GM19467 (cell line): Measurements from ENCODE around the gene TSSC4.

ENCODE experiments used
- ATAC-seq: cut with Tn5 transposase; IDR thresholded peaks from one replicate; pipeline ENCODE4 v1.9.1; 2021; ENCODE audit warnings: mild to moderate bottlenecking, moderate library complexity; ENCODE audit not compliant: unreplicated experiment

TSSC4 gene

GRCh38 chr11:2398664-2399355, 1.7 kb upstream of the TSSC4 start:
- no peak for ATAC-seq

GRCh38 chr11:2399488-2400068, 972 bp upstream of the TSSC4 start:
- ATAC-seq = no peak

- ATAC-seq = no peak
These were observed 349 bp downstream of the TSSC4 start for GRCh38 chr11:2400762-2401435.

- no peak for ATAC-seq
These were observed 960 bp downstream of the TSSC4 start for GRCh38 chr11:2401436-2401984.

GRCh38 chr11:2402106-2402505, 1.6 kb downstream of the TSSC4 start:
- no peak for ATAC-seq

- ATAC-seq = no peak
These were observed 2.5 kb downstream of the TSSC4 start for GRCh38 chr11:2402890-2403645.

- ATAC-seq = no peak
These were observed 4.2 kb downstream of the TSSC4 start for GRCh38 chr11:2404735-2405196.

- ATAC-seq = no peak
These were observed 5.9 kb downstream of the TSSC4 start for GRCh38 chr11:2406451-2406850.

- no peak for ATAC-seq
These were observed 6.4 kb downstream of the TSSC4 start for GRCh38 chr11:2406878-2407410.

GRCh38 chr11:2408671-2409070, 8.1 kb downstream of the TSSC4 start:
- no peak for ATAC-seq

GRCh38 chr11:2409126-2409525, 8.6 kb downstream of the TSSC4 start:
- ATAC-seq = no peak

GRCh38 chr11:2409611-2410468, 9.3 kb downstream of the TSSC4 start:
- no peak for ATAC-seq

GRCh38 chr11:2410616-2411015, 10.1 kb downstream of the TSSC4 start:
- no peak for ATAC-seq

- ATAC-seq = no peak
These were observed 11.1 kb downstream of the TSSC4 start for GRCh38 chr11:2411446-2412305.

- no peak for ATAC-seq
These were observed 11.8 kb downstream of the TSSC4 start for GRCh38 chr11:2412323-2412722.

- no peak for ATAC-seq
These were observed 13.4 kb downstream of the TSSC4 start for GRCh38 chr11:2413742-2414579.

GRCh38 chr11:2414616-2415015, 14.1 kb downstream of the TSSC4 start:
- ATAC-seq = no peak

- ATAC-seq = no peak
These were observed 14.6 kb downstream of the TSSC4 start for GRCh38 chr11:2415171-2415570.
